Fibroblast of pulmonary artery (primary cell): Measurements from ENCODE around the gene PHF23.

Source experiments
- DNase-seq: peaks from one replicate; pipeline ENCODE4 v3.0.0-alpha.2; 2010; ENCODE audit warnings: low read depth
- H3K4me3 ChIP-seq: replicated peaks from 2 replicates; pipeline ENCODE4 v1.5.1; 2011; ENCODE audit warnings: low read depth, mild to moderate bottlenecking, control low read depth, low read length, moderate library complexity
- TF ChIP-seq, protein P1 (sequence below): IDR thresholded peaks from 2 replicates; pipeline ENCODE4 v1.5.1; 2011; ENCODE audit warnings: mild to moderate bottlenecking, control low read depth, low read length, inconsistent platforms; ENCODE audit errors: missing control alignments

Gene PHF23

DNA sequence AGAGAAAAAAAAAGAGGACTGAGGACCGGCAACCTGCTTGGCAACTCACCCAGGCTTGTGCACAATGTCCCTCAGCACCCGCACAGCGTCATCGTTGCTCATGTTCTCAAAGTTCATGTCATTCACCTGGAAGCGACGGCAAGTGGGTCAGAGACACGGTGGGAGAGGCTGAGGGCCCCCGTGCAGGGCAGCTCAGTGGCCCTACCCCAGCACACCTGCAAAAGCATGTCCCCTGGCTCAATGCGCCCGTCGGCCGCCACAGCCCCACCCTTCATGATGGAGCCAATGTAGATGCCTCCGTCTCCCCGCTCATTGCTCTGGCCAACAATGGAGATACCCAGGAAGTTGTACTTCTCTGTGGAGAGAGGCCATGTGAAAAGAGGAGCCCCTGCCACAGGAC lies 10.3 kb downstream of the PHF23 start:
- no peak overlapping the region for H3K4me3 ChIP-seq
- DNase-seq, result no peak
- TF ChIP-seq, protein P1, sequence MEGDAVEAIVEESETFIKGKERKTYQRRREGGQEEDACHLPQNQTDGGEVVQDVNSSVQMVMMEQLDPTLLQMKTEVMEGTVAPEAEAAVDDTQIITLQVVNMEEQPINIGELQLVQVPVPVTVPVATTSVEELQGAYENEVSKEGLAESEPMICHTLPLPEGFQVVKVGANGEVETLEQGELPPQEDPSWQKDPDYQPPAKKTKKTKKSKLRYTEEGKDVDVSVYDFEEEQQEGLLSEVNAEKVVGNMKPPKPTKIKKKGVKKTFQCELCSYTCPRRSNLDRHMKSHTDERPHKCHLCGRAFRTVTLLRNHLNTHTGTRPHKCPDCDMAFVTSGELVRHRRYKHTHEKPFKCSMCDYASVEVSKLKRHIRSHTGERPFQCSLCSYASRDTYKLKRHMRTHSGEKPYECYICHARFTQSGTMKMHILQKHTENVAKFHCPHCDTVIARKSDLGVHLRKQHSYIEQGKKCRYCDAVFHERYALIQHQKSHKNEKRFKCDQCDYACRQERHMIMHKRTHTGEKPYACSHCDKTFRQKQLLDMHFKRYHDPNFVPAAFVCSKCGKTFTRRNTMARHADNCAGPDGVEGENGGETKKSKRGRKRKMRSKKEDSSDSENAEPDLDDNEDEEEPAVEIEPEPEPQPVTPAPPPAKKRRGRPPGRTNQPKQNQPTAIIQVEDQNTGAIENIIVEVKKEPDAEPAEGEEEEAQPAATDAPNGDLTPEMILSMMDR, result no peak

DNA sequence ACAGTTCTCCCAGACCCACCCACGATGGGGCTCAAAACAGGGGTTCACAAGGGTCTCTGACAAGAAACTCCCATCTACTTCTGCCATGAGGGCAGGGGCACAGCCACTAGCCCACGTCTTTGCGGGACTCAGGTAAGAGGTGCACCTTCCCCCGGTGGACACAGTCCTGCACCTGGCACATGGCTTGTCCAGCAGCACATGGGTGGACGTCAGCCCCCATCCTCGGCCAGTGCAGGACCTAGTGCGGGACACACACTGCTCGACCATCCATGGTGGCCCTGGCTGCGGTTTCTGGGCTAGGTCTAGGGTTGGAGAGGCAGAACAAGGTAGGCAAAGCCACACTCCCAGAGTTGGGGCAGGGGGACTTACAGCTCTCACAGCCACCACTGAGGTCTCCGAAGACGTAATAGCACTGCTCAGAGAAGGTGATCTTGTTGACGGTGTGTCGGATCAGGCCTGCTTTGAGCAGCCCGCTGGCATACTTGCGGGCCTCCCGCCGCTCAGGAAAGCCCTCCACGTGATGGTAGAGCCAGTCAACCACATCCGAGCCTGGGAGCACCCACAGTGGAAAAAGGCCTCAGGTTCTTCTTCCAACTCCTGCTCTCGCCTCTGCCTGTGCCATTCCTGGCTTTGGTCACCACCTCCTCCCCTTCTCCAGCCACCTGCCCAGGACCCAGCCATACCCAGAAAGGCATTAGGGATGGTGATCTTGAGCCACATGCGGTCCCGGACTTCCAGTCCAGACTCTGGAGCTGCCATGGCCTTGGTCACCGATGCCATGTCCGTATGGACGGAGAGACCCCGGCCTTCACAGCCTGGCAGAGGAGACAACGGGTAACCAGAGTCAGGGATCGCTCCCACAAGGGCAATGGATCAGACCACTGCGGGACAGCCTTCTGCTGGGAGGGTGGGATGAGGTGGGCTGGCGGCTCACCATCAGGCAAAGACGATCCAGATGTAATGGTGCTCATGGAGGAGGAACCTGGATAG lies 12.2 kb downstream of the PHF23 start:
- DNase-seq, result no peak
- TF ChIP-seq, protein P1, result no peak
- H3K4me3 ChIP-seq, result no peak overlapping the region

DNA sequence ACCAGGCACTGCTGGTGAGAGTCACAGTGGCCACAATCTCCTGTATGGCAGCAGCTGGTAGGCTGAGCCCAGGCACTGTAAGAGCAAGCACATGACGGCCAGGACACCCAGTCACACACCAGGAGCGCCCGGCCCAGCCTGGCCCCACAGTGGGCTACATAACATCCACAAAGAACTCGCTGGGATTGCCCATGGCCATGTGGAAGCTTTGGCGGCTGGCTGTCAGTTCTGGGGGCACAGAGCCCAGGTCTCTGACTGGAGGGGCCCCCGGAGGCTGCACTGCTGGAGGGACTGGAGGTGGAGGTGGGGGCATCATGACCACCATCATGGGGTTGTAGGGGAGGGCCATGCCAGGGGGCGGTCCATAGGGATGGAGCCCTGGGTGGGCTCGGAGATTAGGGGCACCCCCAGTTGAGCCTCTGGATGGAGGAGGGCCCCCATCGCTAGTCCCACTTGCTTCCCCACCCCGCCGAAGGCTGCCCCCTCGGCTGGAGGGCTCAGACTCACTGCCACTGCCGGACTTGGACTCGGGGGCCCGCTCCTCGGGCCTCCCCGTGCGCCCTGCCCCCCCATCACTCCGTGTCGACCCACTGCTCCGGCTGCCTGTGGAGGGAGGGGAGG lies 13.4 kb downstream of the PHF23 start:
- DNase-seq, result no peak
- H3K4me3 ChIP-seq, result no peak overlapping the region
- TF ChIP-seq, protein P1, result no peak

DNA sequence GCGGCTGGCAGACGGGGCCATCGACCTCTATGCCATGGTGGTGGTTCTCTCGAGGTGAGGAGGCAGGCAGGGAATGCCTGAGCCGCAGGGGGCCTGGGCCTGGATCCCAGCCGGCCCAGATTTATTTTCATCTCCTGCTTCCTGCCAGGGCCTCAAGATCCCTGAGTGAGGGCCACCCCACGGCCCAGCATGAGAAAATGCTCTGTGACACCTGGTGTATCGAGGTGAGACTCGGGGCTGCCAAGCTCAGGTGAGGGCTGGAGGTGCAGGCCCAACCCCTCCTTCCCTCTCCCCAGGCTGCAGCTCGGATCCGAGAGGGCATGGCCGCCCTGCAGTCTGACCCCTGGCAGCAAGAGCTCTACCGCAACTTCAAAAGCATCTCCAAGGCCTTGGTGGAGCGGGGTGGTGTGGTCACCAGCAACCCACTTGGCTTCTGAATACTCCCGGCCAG lies 14.6 kb downstream of the PHF23 start:
- TF ChIP-seq, protein P1, result no peak
- H3K4me3 ChIP-seq, result no peak overlapping the region
- DNase-seq, result no peak

DNA sequence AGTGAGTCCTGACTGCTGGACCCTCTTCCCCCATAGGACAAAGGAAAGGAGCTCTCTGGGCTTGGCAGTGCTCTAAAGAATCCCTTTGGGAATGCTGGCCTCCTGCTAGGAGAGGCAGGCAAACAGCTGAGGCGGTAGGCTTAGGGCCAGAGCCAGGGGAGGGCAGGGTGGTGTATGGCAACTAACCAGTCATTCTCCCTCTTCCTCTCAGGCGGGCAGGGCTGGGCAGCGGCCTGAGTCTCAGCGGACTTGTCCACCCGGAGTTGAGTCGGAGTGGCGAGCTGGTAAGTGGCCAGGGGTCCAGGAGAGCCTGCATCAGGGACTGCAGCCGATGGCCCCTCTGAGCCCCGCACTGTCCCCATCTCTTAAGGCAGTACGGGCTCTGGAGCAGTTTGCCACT lies 15.1 kb downstream of the PHF23 start:
- H3K4me3 ChIP-seq, result no peak overlapping the region
- TF ChIP-seq, protein P1, result no peak
- no peak for DNase-seq

DNA sequence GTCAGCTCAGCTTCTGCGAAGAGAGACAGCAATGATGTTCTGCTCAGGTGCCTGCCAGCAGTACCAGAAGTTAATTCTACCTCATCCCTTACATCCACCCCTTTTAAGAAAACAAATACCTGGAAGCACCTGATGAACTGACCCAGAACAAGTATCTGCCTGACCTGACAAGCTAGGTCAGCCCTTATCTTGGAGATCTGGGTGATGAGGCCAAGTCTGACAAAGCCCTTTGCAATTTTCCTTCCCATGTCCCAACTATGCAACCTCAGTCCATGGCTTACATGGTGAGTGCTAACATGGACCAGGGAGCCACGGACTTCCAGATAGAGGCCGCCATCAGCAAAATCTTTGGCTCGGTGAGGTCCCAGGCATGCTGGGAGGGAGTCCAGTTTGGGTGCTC lies 15.9 kb downstream of the PHF23 start:
- TF ChIP-seq, protein P1, result no peak
- H3K4me3 ChIP-seq, result no peak overlapping the region
- DNase-seq, result no peak
